Adrenal gland (tissue), 5 donors: ENCODE results near the gene RNF186.

ENCODE experiments used
- POLR2A ChIP-seq, 2 donors: fragments of 450-650 bp; IDR thresholded peaks; one replicate each; pipeline ENCODE4 v1.6.1; 2017; ENCODE audit warnings: antibody characterized with exemption in 2 of 2, mild to moderate bottlenecking in 2 of 2, moderate library complexity in 1 of 2
- TF ChIP-seq, protein P1 (sequence below), 6 experiments: fragments of 450-650 bp in 4 of 6; fragments of 200-600 bp in 2 of 6; sonication (generic) in 1 of 6; IDR thresholded peaks; 1 replicate in 5 of 6; 2 replicates in 1 of 6; pipeline versions ENCODE4 v1.5.1 to v1.8.0; 2016 to 2021; ENCODE audit warnings: antibody characterized with exemption in 6 of 6, mild to moderate bottlenecking in 2 of 6, moderate library complexity in 1 of 6
- donor health status: DM: no; HTN: no; CAD: no.

GRCh38 chr1:19797827-19798226 lies 17.3 kb downstream of the RNF186 start:
- TF ChIP-seq, protein P1, sequence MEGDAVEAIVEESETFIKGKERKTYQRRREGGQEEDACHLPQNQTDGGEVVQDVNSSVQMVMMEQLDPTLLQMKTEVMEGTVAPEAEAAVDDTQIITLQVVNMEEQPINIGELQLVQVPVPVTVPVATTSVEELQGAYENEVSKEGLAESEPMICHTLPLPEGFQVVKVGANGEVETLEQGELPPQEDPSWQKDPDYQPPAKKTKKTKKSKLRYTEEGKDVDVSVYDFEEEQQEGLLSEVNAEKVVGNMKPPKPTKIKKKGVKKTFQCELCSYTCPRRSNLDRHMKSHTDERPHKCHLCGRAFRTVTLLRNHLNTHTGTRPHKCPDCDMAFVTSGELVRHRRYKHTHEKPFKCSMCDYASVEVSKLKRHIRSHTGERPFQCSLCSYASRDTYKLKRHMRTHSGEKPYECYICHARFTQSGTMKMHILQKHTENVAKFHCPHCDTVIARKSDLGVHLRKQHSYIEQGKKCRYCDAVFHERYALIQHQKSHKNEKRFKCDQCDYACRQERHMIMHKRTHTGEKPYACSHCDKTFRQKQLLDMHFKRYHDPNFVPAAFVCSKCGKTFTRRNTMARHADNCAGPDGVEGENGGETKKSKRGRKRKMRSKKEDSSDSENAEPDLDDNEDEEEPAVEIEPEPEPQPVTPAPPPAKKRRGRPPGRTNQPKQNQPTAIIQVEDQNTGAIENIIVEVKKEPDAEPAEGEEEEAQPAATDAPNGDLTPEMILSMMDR (IDR thresholded peaks at IDR 0.05) = no peak
- TF ChIP-seq POLR2A (IDR thresholded peaks at IDR 0.05) = no peak
